Erythroblast (primary cell): ENCODE results near the gene GPR137.

ENCODE experiments used
- DNase-seq, 2 experiments: peaks; one replicate each; lab custom pipeline; 2025; lab: John Stamatoyannopoulos, UW
- GATA1 ChIP-seq: IDR thresholded peaks from 2 replicates; pipeline ENCODE4 v1.6.1; 2011; ENCODE audit warnings: low read depth, mild to moderate bottlenecking, control low read depth, low read length, moderate library complexity
- POLR2A ChIP-seq: IDR thresholded peaks from 2 replicates; pipeline ENCODE4 v1.6.1; 2011; ENCODE audit warnings: mild to moderate bottlenecking, low read length

Gene GPR137

GRCh38 chr11:64275841-64276240, 9.8 kb upstream of the GPR137 start:
- TF ChIP-seq POLR2A (no peak), GATA1 (no peak)
- no peak for DNase-seq

GRCh38 chr11:64276653-64277431, 8.8 kb upstream of the GPR137 start:
- DNase-seq, result no peak
- no peak for TF ChIP-seq POLR2A
- no peak for TF ChIP-seq GATA1

GRCh38 chr11:64278576-64279190, 7.0 kb upstream of the GPR137 start:
- TF ChIP-seq POLR2A, result no peak
- TF ChIP-seq GATA1, result no peak
- DNase-seq, result no peak

GRCh38 chr11:64281957-64282770, 3.5 kb upstream of the GPR137 start:
- no peak for DNase-seq
- TF ChIP-seq GATA1, result no peak
- TF ChIP-seq POLR2A, result no peak

GRCh38 chr11:64283092-64283491, 2.6 kb upstream of the GPR137 start:
- TF ChIP-seq POLR2A (no peak), GATA1 (no peak)
- no peak for DNase-seq

GRCh38 chr11:64284048-64284961, 1.3 kb upstream of the GPR137 start, which contains the start of gene BAD:
Gene BAD, minus strand, starts transcription at chr11:64284665. Its CDS starts 297 bp downstream, at chr11:64284368.
- TF ChIP-seq POLR2A (no peak), GATA1 (no peak)
- peak; percentile 95 to 97 for DNase-seq

GRCh38 chr11:64285885-64286800, 495 bp downstream of the GPR137 start:
- DNase-seq, result peak in 1 of 2 experiments; percentile 46

GRCh38 chr11:64286801-64287159, 1.1 kb downstream of the GPR137 start:
- DNase-seq, result no peak
- TF ChIP-seq GATA1 (no peak), POLR2A (no peak)

More at GRCh38 chr11:64285885-64286800, 495 bp downstream of the GPR137 start:
- TF ChIP-seq POLR2A (no peak), GATA1 (no peak)

GRCh38 chr11:64287676-64288352, 2.2 kb downstream of the GPR137 start:
- no peak for DNase-seq
- no peak for TF ChIP-seq POLR2A
- TF ChIP-seq GATA1, result no peak

GRCh38 chr11:64288353-64288750, 2.7 kb downstream of the GPR137 start:
- TF ChIP-seq GATA1 (no peak), POLR2A (no peak)

GRCh38 chr11:64289002-64289564, 3.4 kb downstream of the GPR137 start:
- TF ChIP-seq GATA1 (no peak), POLR2A (no peak)
- no peak for DNase-seq

More at GRCh38 chr11:64288353-64288750, 2.7 kb downstream of the GPR137 start:
- DNase-seq, result no peak
